ENCODE measurements around the gene C19orf38.

DNA sequence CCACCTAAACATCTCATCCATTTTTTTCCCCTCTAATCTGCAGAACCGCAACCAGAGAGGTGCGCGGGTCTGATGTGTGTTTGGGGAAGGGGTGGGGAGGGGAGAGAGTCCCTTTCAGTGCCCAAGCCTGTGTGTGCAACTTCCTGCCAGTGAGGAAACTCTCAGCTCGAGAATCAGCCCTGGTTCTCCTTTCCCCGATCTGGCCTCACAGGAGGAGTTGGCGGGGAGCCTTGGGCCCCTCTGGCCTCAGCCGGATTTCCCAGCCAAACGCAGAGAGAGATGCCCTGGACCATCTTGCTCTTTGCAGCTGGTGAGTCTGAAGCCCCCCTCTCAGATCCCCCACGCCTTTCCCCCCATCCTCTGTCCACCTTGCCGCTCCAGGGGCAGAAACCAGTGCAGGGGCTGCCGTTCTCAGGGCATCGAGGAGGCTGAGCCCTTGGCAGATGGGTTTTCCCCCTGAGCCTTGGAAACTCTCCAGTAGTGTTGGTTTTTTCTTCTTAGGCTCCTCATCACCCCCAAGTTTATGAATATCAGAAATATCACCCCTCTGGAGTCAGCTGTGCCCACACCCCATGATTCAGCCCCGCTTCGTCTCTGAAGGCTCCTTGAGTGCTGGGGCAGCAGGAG, at the start of gene C19orf38:
- TF ChIP-seq, protein P1, sequence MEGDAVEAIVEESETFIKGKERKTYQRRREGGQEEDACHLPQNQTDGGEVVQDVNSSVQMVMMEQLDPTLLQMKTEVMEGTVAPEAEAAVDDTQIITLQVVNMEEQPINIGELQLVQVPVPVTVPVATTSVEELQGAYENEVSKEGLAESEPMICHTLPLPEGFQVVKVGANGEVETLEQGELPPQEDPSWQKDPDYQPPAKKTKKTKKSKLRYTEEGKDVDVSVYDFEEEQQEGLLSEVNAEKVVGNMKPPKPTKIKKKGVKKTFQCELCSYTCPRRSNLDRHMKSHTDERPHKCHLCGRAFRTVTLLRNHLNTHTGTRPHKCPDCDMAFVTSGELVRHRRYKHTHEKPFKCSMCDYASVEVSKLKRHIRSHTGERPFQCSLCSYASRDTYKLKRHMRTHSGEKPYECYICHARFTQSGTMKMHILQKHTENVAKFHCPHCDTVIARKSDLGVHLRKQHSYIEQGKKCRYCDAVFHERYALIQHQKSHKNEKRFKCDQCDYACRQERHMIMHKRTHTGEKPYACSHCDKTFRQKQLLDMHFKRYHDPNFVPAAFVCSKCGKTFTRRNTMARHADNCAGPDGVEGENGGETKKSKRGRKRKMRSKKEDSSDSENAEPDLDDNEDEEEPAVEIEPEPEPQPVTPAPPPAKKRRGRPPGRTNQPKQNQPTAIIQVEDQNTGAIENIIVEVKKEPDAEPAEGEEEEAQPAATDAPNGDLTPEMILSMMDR (IDR thresholded peaks at IDR 0.05; ENCODE audit: low read length), result no peak
- no peak for TF ChIP-seq EZH2 (IDR thresholded peaks at IDR 0.05; ENCODE audit: borderline replicate concordance, low read length)

Data from OCI-LY1 (cell line).